Sigmoid colon (tissue), 7 donors: ENCODE measurements around the gene LSM14A. TPM values are rescaled to one million over a fixed set of nuclear protein-coding genes. Genes with fewer than 3 reads are reported as not detected.
A peak's percentile ranks its signal among the peaks of the same experiment; 100 is the strongest.

ENCODE experiments used
- DNase-seq: peaks from one replicate; pipeline ENCODE4 v3.0.0-alpha.2; 2019
- H3K27ac ChIP-seq, 4 donors: fragments of 200-600 bp; sonication (generic); one replicate each; pipeline ENCODE4 v1.5.1; 2016 to 2019; ENCODE audit warnings: mild to moderate bottlenecking in 1 of 4
- H3K27me3 ChIP-seq, 3 donors: fragments of 200-600 bp; sonication (generic); one replicate each; pipeline ENCODE4 v1.5.1; 2019; ENCODE audit warnings: mild to moderate bottlenecking in 1 of 3
- H3K36me3 ChIP-seq, 4 donors: fragments of 200-600 bp; sonication (generic); one replicate each; pipeline ENCODE4 v1.5.1; 2016 to 2019
- H3K4me1 ChIP-seq, 4 donors: fragments of 200-600 bp; sonication (generic); one replicate each; pipeline ENCODE4 v1.5.1; 2017 to 2019
- H3K4me3 ChIP-seq, 4 donors: fragments of 200-600 bp; sonication (generic); one replicate each; pipeline ENCODE4 v1.5.1; 2017 to 2019; ENCODE audit warnings: mild to moderate bottlenecking in 2 of 4, moderate library complexity in 1 of 4
- H3K9me3 ChIP-seq, 4 donors: fragments of 200-600 bp in 3 of 4; sonication (generic) in 3 of 4; one replicate each; pipeline versions ENCODE4 v1.5.1 to v1.6.1; 2013 to 2019
- CTCF ChIP-seq, 4 experiments: fragments of 450-650 bp in 3 of 4; fragments of 200-600 bp in 1 of 4; IDR thresholded peaks; one replicate each; pipeline ENCODE4 v1.5.1; 2016 to 2019; ENCODE audit warnings: antibody characterized with exemption in 4 of 4, mild to moderate bottlenecking in 3 of 4, moderate library complexity in 2 of 4
- EP300 ChIP-seq, 4 donors: sonication (generic); formaldehyde crosslinking; IDR thresholded peaks; one replicate each; pipeline ENCODE4 v1.6.1; 2017; ENCODE audit warnings: antibody characterized with exemption in 4 of 4
- POLR2A ChIP-seq, 2 donors: fragments of 450-650 bp; IDR thresholded peaks; one replicate each; pipeline ENCODE4 v1.6.1; 2016; ENCODE audit warnings: antibody characterized with exemption in 2 of 2, mild to moderate bottlenecking in 2 of 2, moderate library complexity in 2 of 2
- POLR2AphosphoS5 ChIP-seq, 4 donors: sonication (generic); formaldehyde crosslinking; IDR thresholded peaks; one replicate each; pipeline ENCODE4 v1.6.1; 2017; ENCODE audit warnings: antibody characterized with exemption in 4 of 4
- WGBS, 2 donors: extraction: QIAGEN DNeasy Blood & Tissue Kit; methylation state at CpG; one replicate each; pipeline ENCODE4 v1.1.7; 2013; 5-methylcytosine and 5-hydroxymethylcytosine counted together
- intact Hi-C: fragments of 100-400 bp; cut with DNase I; formaldehyde crosslinking; loops from one replicate; pipeline ENCODE4 v1.15.1; 2023
- polyA plus RNA-seq, 3 donors: library from polyadenylated mRNA; stranded (reverse); fragments of 200-250 nt; gene quantifications; one replicate each; pipeline ENCODE4 v1.2.3, GENCODE V29; 2013
- total RNA-seq, 4 donors: library from RNA; depleted of rRNA; stranded (reverse); fragments of >200 nt; gene quantifications; one replicate each; pipeline ENCODE4 v1.1.0, GENCODE V29; 2016
- donor health status: healthy with polysubstance abuse.
- donor health status: Bipolar disorder and iron deficiency.
- donor health status: healthy.

LSM14A gene
- total and polyA plus RNA-seq, 7 donors, result 66.6 to 149 (median 104) TPM

- Histone ChIP-seq H3K27ac (peak within 1 kb of the TSS; percentile 91 to 95 (median 95)), H3K4me1 (peaks cover 0 to 24% (median 20%) of the 10 kb centered on the region in 4 donors), H3K9me3 (no peaks in the 10 kb centered on the region), H3K27me3 (no peaks in the 10 kb centered on the region), H3K36me3 (no peaks in the 10 kb centered on the region), H3K4me3 (peak within 1 kb of the TSS; percentile 90 to 99 (median 96))
- TF ChIP-seq EP300 (IDR thresholded peaks at IDR 0.05) (no peak), POLR2A (IDR thresholded peaks at IDR 0.05) (peak; percentile 53 to 77), CTCF (IDR thresholded peaks at IDR 0.05) (no peak), POLR2AphosphoS5 (IDR thresholded peaks at IDR 0.05) (peak; percentile 90 to 95 (median 92))
- 1% methylated on average over 56 of the region's 56 CpGs for WGBS, 2 donors
- intact Hi-C loops, result loop anchor here (1.0 kb wide), 1 partner anchor 35 kb away; no protein-coding TSS in a partner anchor
- peak; percentile 91 for DNase-seq
Measured at GRCh38 chr19:34254046-34254697, 81.9 kb downstream of the LSM14A start, which contains the start of gene GARRE1. Gene GARRE1 (plus strand): TSS chr19:34254554. CDS start chr19:34300474, 45,920 bp downstream.

GRCh38 chr19:34254698-34255432 lies 82.6 kb downstream of the LSM14A start:
- peak; percentile 68 for DNase-seq
- H3K4me3 ChIP-seq, result peak overlapping the region; percentile 67 to 99 (median 93)
- H3K27me3 ChIP-seq, result no peaks in the 10 kb centered on the region
- 0% methylated on average over 88 of the region's 88 CpGs for WGBS, 2 donors
- intact Hi-C loops, result loop anchor here (1.0 kb wide), 1 partner anchor 36 kb away; no protein-coding TSS in a partner anchor
- no peaks in the 10 kb centered on the region for H3K36me3 ChIP-seq
- TF ChIP-seq POLR2A (IDR thresholded peaks at IDR 0.05) (no peak), EP300 (IDR thresholded peaks at IDR 0.05) (no peak), CTCF (IDR thresholded peaks at IDR 0.05) (no peak), POLR2AphosphoS5 (IDR thresholded peaks at IDR 0.05) (no peak)
- peaks cover 0 to 31% (median 27%) of the 10 kb centered on the region in 4 donors for H3K4me1 ChIP-seq
- peak overlapping the region; percentile 91 to 95 (median 95) for H3K27ac ChIP-seq
- H3K9me3 ChIP-seq, result no peaks in the 10 kb centered on the region

GRCh38 chr19:34255546-34255945 lies 83.2 kb downstream of the LSM14A start:
- no peaks in the 10 kb centered on the region for H3K36me3 ChIP-seq
- no peak for DNase-seq
- TF ChIP-seq CTCF (IDR thresholded peaks at IDR 0.05) (no peak), POLR2AphosphoS5 (IDR thresholded peaks at IDR 0.05) (no peak), EP300 (IDR thresholded peaks at IDR 0.05) (no peak), POLR2A (IDR thresholded peaks at IDR 0.05) (no peak)
- peak overlapping the region; percentile 67 to 99 (median 93) for H3K4me3 ChIP-seq
- H3K27me3 ChIP-seq, result no peaks in the 10 kb centered on the region
- 19 to 46% methylated on average over 9 of the region's 9 CpGs for WGBS, 2 donors
- H3K4me1 ChIP-seq, result peaks cover 0 to 37% (median 32%) of the 10 kb centered on the region in 4 donors
- H3K9me3 ChIP-seq, result no peaks in the 10 kb centered on the region
- peak overlapping the region in 3 of 4 donors; percentile 95 for H3K27ac ChIP-seq
- intact Hi-C loops, result no loop called here

GRCh38 chr19:34256835-34257558 lies 84.7 kb downstream of the LSM14A start:
- Histone ChIP-seq H3K27me3 (no peaks in the 10 kb centered on the region), H3K36me3 (no peaks in the 10 kb centered on the region), H3K4me1 (peaks cover 0 to 52% (median 40%) of the 10 kb centered on the region in 4 donors), H3K9me3 (no peaks in the 10 kb centered on the region), H3K4me3 (no peak overlapping the region), H3K27ac (no peak overlapping the region)
- 81 to 86% methylated on average over 5 of the region's 5 CpGs for WGBS, 2 donors
- no peak for DNase-seq
- TF ChIP-seq CTCF (IDR thresholded peaks at IDR 0.05) (no peak), POLR2A (IDR thresholded peaks at IDR 0.05) (no peak), EP300 (IDR thresholded peaks at IDR 0.05) (no peak), POLR2AphosphoS5 (IDR thresholded peaks at IDR 0.05) (no peak)
- intact Hi-C loops, result no loop called here
